Panc1 (cell line): Measurements from ENCODE around the gene POLDIP2.

ENCODE experiments used
- CTCF ChIP-seq: fragments of 450-650 bp; IDR thresholded peaks from 2 replicates; pipeline ENCODE4 v1.5.1; 2017; ENCODE audit warnings: mild to moderate bottlenecking
- POLR2AphosphoS5 ChIP-seq: IDR thresholded peaks from 2 replicates; pipeline ENCODE4 v1.6.1; 2012; ENCODE audit warnings: mild to moderate bottlenecking, low read depth, low read length, moderate library complexity
- TCF7L2 ChIP-seq: IDR thresholded peaks from 2 replicates; pipeline ENCODE4 v1.6.1; 2011; ENCODE audit warnings: mild to moderate bottlenecking, low read depth, low read length, inconsistent platforms
- TF ChIP-seq, protein P1 (sequence below), 2 experiments: IDR thresholded peaks; 2 replicates each; pipeline ENCODE4 v1.6.1; 2011 to 2012; ENCODE audit warnings: low read depth in 2 of 2, control low read depth in 1 of 2, low read length in 1 of 2, mild to moderate bottlenecking in 1 of 2, moderate library complexity in 1 of 2; ENCODE audit not compliant: insufficient read depth in 1 of 2

- TF ChIP-seq CTCF (no peak), POLR2AphosphoS5 (no peak), TCF7L2 (no peak)
- TF ChIP-seq, protein P1, sequence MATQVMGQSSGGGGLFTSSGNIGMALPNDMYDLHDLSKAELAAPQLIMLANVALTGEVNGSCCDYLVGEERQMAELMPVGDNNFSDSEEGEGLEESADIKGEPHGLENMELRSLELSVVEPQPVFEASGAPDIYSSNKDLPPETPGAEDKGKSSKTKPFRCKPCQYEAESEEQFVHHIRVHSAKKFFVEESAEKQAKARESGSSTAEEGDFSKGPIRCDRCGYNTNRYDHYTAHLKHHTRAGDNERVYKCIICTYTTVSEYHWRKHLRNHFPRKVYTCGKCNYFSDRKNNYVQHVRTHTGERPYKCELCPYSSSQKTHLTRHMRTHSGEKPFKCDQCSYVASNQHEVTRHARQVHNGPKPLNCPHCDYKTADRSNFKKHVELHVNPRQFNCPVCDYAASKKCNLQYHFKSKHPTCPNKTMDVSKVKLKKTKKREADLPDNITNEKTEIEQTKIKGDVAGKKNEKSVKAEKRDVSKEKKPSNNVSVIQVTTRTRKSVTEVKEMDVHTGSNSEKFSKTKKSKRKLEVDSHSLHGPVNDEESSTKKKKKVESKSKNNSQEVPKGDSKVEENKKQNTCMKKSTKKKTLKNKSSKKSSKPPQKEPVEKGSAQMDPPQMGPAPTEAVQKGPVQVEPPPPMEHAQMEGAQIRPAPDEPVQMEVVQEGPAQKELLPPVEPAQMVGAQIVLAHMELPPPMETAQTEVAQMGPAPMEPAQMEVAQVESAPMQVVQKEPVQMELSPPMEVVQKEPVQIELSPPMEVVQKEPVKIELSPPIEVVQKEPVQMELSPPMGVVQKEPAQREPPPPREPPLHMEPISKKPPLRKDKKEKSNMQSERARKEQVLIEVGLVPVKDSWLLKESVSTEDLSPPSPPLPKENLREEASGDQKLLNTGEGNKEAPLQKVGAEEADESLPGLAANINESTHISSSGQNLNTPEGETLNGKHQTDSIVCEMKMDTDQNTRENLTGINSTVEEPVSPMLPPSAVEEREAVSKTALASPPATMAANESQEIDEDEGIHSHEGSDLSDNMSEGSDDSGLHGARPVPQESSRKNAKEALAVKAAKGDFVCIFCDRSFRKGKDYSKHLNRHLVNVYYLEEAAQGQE (IDR thresholded peaks at IDR 0.05; ENCODE audit: insufficient read depth in 1 of 2, low read depth in 2 of 2, low read length in 1 of 2) = no peak
Observed at GRCh38 chr17:28381141-28381825, 24.0 kb upstream of the POLDIP2 start.
